Activated CD8-positive, alpha-beta memory T cell treated with anti-CD3 and anti-CD28 coated beads, Interleukin-2, amount 10 ng/mL, durations not matched to agents 7 days and 5 days (primary cell): ENCODE measurements around the gene E4F1. TPM values are rescaled to one million over a fixed set of nuclear protein-coding genes. Genes with fewer than 3 reads are reported as not detected.

Experiments used
- ATAC-seq: fragments of 150-1000 bp; cut with Tn5 transposase; one replicate; pipeline ENCODE4 v1.10.0; 2021; ENCODE audit warnings: moderate library complexity
- CTCF ChIA-PET: fragments of 350-600 bp; sonication (Branson Sonifier 250); formaldehyde crosslinking; loops from one replicate; lab custom pipeline; 2021; ENCODE audit warnings: antibody characterized with exemption; lab: Charles Lee
- DNase-seq: peaks from one replicate; pipeline ENCODE4 v3.0.0-alpha.2; 2020
- H3K27ac Mint-ChIP-seq: one replicate; pipeline ENCODE4 v1.8.0; 2021; ENCODE audit warnings: mild to moderate bottlenecking, mixed read lengths
- H3K27me3 Mint-ChIP-seq: one replicate; pipeline ENCODE4 v1.8.0; 2021; ENCODE audit warnings: mixed read lengths
- H3K36me3 Mint-ChIP-seq: one replicate; pipeline ENCODE4 v1.8.0; 2021; ENCODE audit warnings: mild to moderate bottlenecking, mixed read lengths
- H3K4me1 Mint-ChIP-seq: one replicate; pipeline ENCODE4 v1.8.0; 2021; ENCODE audit warnings: mixed read lengths
- H3K4me3 Mint-ChIP-seq: one replicate; pipeline ENCODE4 v1.8.0; 2021; ENCODE audit warnings: mild to moderate bottlenecking, moderate library complexity, mixed read lengths
- H3K9me3 Mint-ChIP-seq: one replicate; pipeline ENCODE4 v1.8.0; 2022; ENCODE audit warnings: low read depth, mixed read lengths
- total RNA-seq, 2 experiments: library from RNA; stranded (reverse); gene quantifications; one replicate each; pipeline ENCODE4 v1.2.3, GENCODE V29; 2021

E4F1 gene
- total RNA-seq, 2 experiments from 2014 or later: 31.3 to 37.1 TPM

DNA sequence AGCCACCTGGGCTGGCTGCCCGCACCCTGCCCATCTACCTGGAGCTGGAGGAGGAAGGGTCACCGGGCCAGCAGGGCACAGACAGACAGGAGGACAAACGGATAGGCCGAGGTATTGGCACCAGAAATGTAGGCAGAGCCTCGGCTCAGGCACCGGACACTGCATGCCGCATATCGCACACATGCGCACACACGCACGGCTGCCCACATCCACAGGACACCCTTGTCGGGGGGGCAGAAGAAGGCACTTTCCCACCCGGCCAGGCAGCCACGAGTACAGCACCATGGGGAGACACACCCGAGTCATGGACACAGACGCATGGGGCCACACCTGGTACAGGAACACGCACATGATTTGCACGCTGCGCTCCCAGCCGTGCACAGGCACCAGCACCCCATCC lies 41.4 kb upstream of the E4F1 start:
- CTCF ChIA-PET: no interaction called here
- no peak for DNase-seq
- no peak overlapping the region for H3K4me3 Mint-ChIP-seq
- H3K9me3 Mint-ChIP-seq: no peaks in the 10 kb centered on the region
- H3K27ac Mint-ChIP-seq: no peak overlapping the region
- no peaks in the 10 kb centered on the region for H3K4me1 Mint-ChIP-seq
- ATAC-seq: no peak
- peaks cover 4% of the 10 kb centered on the region for H3K36me3 Mint-ChIP-seq
- H3K27me3 Mint-ChIP-seq: no peaks in the 10 kb centered on the region

- Mint-ChIP-seq H3K36me3 (no peaks in the 10 kb centered on the region), H3K27me3 (no peaks in the 10 kb centered on the region), H3K4me3 (no peak overlapping the region), H3K4me1 (no peaks in the 10 kb centered on the region), H3K27ac (no peak overlapping the region), H3K9me3 (no peaks in the 10 kb centered on the region)
- CTCF ChIA-PET: no interaction called here
- DNase-seq: no peak
- ATAC-seq: no peak
Observed at GRCh38 chr16:2183671-2184070, 39.7 kb upstream of the E4F1 start.

- DNase-seq (no peak), ATAC-seq (no peak)
- no peaks in the 10 kb centered on the region for H3K27me3 Mint-ChIP-seq
- no peak overlapping the region for H3K27ac Mint-ChIP-seq
- no peaks in the 10 kb centered on the region for H3K4me1 Mint-ChIP-seq
- H3K9me3 Mint-ChIP-seq: no peaks in the 10 kb centered on the region
- H3K36me3 Mint-ChIP-seq: no peaks in the 10 kb centered on the region
- H3K4me3 Mint-ChIP-seq: no peak overlapping the region
- CTCF ChIA-PET: no interaction called here
Observed at GRCh38 chr16:2184346-2184745, 39.0 kb upstream of the E4F1 start.

DNA sequence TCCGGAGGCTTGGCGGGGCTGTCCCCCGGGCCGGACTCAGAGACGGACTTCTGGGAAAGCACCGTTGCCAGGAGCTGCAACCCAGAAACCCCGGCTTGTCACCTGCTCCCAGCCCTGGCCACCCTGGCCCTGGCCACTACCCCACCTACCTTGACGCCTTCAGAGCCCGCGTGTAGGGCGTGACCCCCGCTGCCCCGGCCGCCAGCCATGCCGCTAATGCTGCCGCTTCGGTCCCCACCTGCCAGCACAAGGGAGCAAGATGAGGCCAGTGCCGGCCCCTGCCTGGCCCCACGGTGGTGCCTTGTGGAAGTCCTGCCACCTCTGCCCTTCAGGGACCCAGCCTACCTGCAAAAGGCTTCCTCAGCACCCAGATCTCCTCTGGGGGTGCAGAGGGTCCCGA lies 38.4 kb upstream of the E4F1 start:
- CTCF ChIA-PET: no interaction called here
- H3K9me3 Mint-ChIP-seq: no peaks in the 10 kb centered on the region

DNA sequence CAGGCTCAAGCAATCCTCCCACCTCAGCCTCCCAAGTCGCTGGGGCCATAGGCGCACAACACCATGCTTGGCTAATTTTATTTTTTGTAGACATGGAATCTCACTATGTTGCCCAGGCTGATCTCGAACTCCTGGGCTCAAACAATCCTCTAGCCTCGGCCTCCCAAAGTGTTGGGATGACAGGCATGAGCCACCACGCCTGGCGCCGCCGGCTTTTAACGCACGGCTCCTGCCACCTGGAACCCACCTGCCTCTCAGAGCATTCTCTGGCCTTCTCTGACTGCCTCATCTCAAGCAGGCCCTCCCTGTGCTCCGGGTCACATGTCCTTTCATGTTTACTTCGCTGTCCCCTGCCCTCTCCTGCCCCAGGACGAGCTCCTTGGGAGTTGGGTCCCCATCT lies 37.3 kb upstream of the E4F1 start:
- DNase-seq (no peak), ATAC-seq (no peak)
- no peaks in the 10 kb centered on the region for H3K9me3 Mint-ChIP-seq
- CTCF ChIA-PET: no interaction called here
- no peaks in the 10 kb centered on the region for H3K36me3 Mint-ChIP-seq
- no peak overlapping the region for H3K27ac Mint-ChIP-seq
- no peak overlapping the region for H3K4me3 Mint-ChIP-seq
- no peaks in the 10 kb centered on the region for H3K27me3 Mint-ChIP-seq
- H3K4me1 Mint-ChIP-seq: no peaks in the 10 kb centered on the region

More for the DNA sequence above, 38.4 kb upstream of the E4F1 start:
- Mint-ChIP-seq H3K4me1 (no peaks in the 10 kb centered on the region), H3K27ac (no peak overlapping the region), H3K36me3 (no peaks in the 10 kb centered on the region), H3K27me3 (no peaks in the 10 kb centered on the region), H3K4me3 (no peak overlapping the region)
- no peak for ATAC-seq
- DNase-seq: no peak

DNA sequence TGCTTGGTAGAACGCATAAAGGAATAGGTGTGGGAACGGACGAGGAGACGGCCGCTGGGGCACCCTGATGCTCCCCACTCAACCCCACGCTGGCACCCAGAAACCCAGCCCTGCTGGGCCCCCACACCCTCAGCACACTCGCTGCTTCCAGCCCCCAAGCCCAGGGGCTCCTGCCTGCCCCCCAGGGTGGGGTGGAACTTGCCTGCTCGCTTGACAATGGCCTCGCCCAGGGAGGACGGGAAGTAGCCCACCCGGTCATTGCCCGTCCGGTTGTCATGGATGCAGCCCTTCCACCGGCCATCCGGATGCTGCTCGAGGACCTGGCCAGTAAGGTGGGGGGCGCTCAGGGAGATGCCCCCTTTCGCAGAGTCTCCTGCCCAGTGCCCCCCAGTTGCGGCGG lies 36.9 kb upstream of the E4F1 start:
- Mint-ChIP-seq H3K4me1 (no peaks in the 10 kb centered on the region), H3K27me3 (no peaks in the 10 kb centered on the region), H3K36me3 (no peaks in the 10 kb centered on the region), H3K4me3 (no peak overlapping the region), H3K27ac (no peak overlapping the region), H3K9me3 (no peaks in the 10 kb centered on the region)
- ATAC-seq (no peak), DNase-seq (no peak)
- CTCF ChIA-PET: no interaction called here

GRCh38 chr16:2187212-2187611 lies 36.2 kb upstream of the E4F1 start:
- no peak for DNase-seq
- H3K4me1 Mint-ChIP-seq: no peaks in the 10 kb centered on the region
- H3K4me3 Mint-ChIP-seq: no peak overlapping the region
- no peaks in the 10 kb centered on the region for H3K36me3 Mint-ChIP-seq
- CTCF ChIA-PET: no interaction called here
- ATAC-seq: no peak
- H3K9me3 Mint-ChIP-seq: no peaks in the 10 kb centered on the region
- no peak overlapping the region for H3K27ac Mint-ChIP-seq
- no peaks in the 10 kb centered on the region for H3K27me3 Mint-ChIP-seq

- H3K9me3 Mint-ChIP-seq: no peaks in the 10 kb centered on the region
Observed at GRCh38 chr16:2188395-2188794, 35.0 kb upstream of the E4F1 start.

DNA sequence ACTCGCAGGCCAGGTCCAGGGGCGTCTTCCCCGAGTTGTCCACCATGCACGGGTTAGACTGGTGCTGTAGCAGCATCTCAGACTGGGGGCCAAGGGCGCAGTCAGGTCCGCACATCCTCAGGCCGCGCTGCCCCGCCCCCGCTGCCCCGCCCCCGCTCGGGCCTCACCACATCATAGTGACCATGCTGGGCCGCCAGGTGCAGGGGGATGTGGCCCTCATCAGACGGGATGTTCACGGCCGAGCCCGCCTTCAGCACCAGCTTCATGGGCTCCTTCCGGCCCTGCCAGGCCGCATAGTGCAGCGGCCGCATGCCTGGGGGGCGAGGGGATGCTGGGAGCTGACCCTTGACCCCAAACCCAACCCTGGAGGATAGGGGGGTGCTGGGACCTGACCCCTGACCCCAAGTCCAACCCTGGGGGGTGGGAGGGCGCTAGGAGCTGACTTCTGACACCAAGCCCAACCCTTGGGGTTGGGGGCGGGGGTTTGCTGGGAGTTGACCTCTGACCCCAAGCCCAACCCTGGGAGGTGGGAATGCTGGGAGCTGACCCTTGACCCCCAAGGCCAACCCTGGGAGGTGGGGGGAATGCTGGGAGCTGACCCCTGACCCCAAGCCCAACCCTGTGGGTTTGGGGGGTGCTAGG lies 34.0 kb upstream of the E4F1 start:
- ATAC-seq (no peak), DNase-seq (no peak)
- no peaks in the 10 kb centered on the region for H3K9me3 Mint-ChIP-seq
- no peaks in the 10 kb centered on the region for H3K4me1 Mint-ChIP-seq
- H3K4me3 Mint-ChIP-seq: no peak overlapping the region
- H3K27me3 Mint-ChIP-seq: peaks cover 4% of the 10 kb centered on the region
- CTCF ChIA-PET: no interaction called here
- no peak overlapping the region for H3K27ac Mint-ChIP-seq
- no peaks in the 10 kb centered on the region for H3K36me3 Mint-ChIP-seq

More at GRCh38 chr16:2188395-2188794, 35.0 kb upstream of the E4F1 start:
- Mint-ChIP-seq H3K27ac (no peak overlapping the region), H3K36me3 (no peaks in the 10 kb centered on the region), H3K4me3 (no peak overlapping the region), H3K4me1 (no peaks in the 10 kb centered on the region), H3K27me3 (no peaks in the 10 kb centered on the region)
- ATAC-seq: no peak
- no peak for DNase-seq
- CTCF ChIA-PET: no interaction called here

GRCh38 chr16:2190002-2190658 lies 33.3 kb upstream of the E4F1 start:
- Mint-ChIP-seq H3K9me3 (no peaks in the 10 kb centered on the region), H3K27me3 (peaks cover 11% of the 10 kb centered on the region), H3K4me1 (no peaks in the 10 kb centered on the region), H3K4me3 (no peak overlapping the region), H3K36me3 (no peaks in the 10 kb centered on the region), H3K27ac (no peak overlapping the region)
- no peak for DNase-seq
- no peak for ATAC-seq
- CTCF ChIA-PET: no interaction called here

DNA sequence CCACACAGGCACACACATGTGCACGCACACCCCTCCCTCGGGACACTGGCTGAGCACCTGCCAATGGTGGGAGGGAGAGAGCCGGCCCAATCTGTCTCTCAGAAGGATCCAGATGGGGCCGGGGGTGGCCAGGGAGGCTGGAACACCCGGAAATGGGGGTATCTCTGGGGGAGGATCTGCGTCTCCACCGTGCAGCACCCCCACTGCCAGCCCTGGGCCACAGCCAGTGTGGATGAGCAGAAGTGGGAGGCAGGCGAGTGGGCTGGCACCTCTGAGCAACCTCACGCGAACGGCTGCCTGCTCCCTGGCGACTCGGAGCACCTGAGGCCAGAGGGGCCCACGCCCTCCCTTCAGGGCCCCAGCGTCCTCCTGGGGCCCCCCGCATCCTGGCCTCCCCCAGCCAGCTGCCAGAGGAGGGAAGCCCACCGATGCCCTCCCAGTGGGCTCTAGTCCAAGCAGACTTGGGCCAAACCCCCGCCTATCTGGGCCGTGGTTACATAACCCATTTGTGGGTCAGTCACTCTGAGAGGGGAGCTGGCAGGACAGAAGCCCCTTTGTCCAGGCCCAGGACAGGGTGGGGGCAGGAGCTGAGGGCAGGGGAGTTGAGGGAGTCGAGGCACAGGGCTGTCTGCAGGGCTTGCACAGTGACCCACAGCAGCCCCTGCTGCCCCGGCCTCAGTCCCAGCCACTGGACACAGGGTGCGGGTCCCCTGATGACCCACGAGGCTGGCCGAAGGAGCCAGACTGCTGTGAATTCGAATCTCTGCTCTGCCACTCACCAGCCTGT lies 32.5 kb upstream of the E4F1 start:
- Mint-ChIP-seq H3K4me1 (no peaks in the 10 kb centered on the region), H3K9me3 (no peaks in the 10 kb centered on the region), H3K27ac (no peak overlapping the region), H3K27me3 (peaks cover 16% of the 10 kb centered on the region), H3K36me3 (no peaks in the 10 kb centered on the region), H3K4me3 (no peak overlapping the region)
- CTCF ChIA-PET: no interaction called here
- ATAC-seq (no peak), DNase-seq (no peak)

GRCh38 chr16:2191446-2191706 lies 32.0 kb upstream of the E4F1 start:
- Mint-ChIP-seq H3K27ac (no peak overlapping the region), H3K9me3 (no peaks in the 10 kb centered on the region), H3K4me1 (no peaks in the 10 kb centered on the region), H3K4me3 (no peak overlapping the region), H3K36me3 (no peaks in the 10 kb centered on the region), H3K27me3 (peaks cover 16% of the 10 kb centered on the region)
- DNase-seq: no peak
- ATAC-seq: no peak
- CTCF ChIA-PET: no interaction called here

GRCh38 chr16:2194166-2194834 lies 29.1 kb upstream of the E4F1 start:
- DNase-seq: no peak
- ATAC-seq: no peak
- Mint-ChIP-seq H3K9me3 (no peaks in the 10 kb centered on the region), H3K27me3 (peaks cover 39% of the 10 kb centered on the region), H3K27ac (no peak overlapping the region), H3K4me1 (no peaks in the 10 kb centered on the region), H3K4me3 (no peak overlapping the region), H3K36me3 (no peaks in the 10 kb centered on the region)
- CTCF ChIA-PET: interaction anchor here (0.8 to 2.8 kb wide), 14 partner anchors 10 to 311 kb away, joined by 3 to 19 read pairs (median 4); partner anchors contain the start of genes ECI1, MLST8, PGP and TBC1D24
